Raji (cell line): ENCODE data around the gene PRRT2.

Experiments
- POLR2A ChIP-seq: IDR thresholded peaks from 2 replicates; pipeline ENCODE4 v1.6.1; 2011; ENCODE audit warnings: low read depth, low read length, control low read depth; ENCODE audit not compliant: insufficient read depth

PRRT2 gene

DNA sequence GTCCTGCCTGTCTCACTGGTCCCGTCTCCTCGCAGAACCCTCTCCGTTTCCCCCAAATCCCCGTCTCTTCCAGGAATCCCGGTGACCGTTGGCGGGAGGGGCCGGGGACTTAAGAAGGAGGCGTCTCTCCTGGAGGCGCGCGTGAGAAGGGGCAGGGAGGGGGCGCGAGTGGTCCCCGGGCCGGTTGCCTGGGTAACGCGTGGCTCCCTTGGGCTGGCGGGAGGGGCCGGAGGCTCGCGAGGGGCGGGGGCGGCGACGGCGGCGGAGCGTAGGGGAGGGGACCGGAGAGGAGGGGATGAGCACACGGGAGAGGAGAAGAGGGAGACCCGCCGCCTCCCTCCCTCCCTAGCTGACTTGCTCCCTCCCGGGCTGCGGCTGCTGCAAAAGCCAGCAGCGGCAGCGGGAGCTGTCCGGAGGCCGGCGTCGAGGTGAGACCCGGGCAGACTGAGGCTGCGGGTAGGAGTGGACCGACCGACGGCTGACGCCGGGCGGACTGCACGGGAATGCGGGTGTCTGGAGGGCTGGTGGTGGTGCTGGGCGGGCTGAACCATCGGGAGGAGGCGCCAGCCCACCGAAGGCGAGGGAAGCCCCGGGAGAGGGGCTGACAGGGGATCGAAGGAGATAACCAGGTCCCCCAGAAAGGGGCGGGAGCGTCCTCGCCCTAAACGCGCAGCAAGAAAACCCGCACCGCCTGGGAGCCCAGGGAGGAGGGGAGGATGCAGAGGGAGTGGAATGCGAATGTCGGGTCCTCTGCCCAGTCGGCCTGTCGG is at the start of gene PRRT2:
Gene PRRT2, plus strand, starts transcription at position 298 of the 770 bp plus-strand sequence. CDS start 862 bp downstream, outside the sequence.
- TF ChIP-seq POLR2A, result no peak

DNA sequence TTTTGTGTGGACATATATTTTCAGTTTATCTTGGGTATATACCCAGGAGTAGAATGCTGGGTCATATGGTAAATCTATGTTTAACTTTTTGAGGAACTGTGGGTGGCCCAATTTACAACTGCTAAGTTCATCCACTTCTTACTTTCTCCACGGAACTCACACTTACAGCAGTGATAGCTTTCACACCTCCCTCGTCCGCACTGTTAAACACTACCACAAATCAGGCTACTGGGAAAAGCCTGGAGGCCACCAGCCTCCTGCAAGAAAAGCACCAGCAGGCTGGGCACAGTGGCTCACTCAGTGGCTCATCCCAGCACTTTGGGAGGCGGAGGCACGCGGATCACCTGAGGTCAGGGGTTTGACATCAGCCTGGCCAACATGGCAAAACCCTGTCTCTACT is 48.7 kb upstream of the PRRT2 start:
- TF ChIP-seq POLR2A, result no peak

GRCh38 chr16:29765167-29766032 is 46.6 kb upstream of the PRRT2 start:
- TF ChIP-seq POLR2A, result no peak

DNA sequence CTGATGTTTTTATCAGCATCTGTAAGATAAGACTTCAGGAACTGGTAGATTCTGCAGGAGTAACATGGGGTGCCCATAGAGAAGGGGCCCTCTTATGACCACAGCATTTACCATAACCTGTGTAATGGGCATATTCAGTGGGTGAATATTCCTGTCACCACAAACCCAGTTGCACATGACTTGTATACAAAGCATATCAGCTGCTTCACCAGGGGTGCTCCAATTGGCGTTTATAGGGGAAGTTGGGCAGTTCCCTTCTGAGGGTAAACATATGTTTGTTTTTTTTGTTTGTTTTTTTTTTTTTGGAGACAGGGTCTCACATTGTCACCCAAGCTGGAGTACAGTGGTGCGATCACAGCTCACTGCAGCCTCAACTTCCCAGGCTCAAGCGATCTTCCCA is 45.4 kb upstream of the PRRT2 start:
- no peak for TF ChIP-seq POLR2A

DNA sequence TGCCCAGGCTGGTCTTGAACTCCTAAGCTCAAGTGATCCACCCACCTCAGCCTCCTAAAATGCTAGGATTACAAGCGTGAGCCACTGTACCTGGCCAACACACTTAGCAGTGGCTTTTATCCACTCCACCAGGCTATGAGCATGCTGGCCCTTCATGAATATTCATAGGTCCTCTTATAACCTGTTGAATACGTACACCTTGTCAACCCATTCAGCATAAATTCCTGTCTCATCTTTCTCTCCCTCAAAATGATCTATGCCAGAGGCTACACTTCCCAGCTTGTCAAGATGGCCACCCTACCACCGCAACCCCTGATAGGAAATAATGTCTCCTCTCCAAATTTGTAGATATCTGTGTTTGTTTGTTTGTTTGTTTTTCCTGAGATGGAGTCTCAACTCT is 44.9 kb upstream of the PRRT2 start:
- no peak for TF ChIP-seq POLR2A

GRCh38 chr16:29769507-29769906 is 42.5 kb upstream of the PRRT2 start:
- no peak for TF ChIP-seq POLR2A

DNA sequence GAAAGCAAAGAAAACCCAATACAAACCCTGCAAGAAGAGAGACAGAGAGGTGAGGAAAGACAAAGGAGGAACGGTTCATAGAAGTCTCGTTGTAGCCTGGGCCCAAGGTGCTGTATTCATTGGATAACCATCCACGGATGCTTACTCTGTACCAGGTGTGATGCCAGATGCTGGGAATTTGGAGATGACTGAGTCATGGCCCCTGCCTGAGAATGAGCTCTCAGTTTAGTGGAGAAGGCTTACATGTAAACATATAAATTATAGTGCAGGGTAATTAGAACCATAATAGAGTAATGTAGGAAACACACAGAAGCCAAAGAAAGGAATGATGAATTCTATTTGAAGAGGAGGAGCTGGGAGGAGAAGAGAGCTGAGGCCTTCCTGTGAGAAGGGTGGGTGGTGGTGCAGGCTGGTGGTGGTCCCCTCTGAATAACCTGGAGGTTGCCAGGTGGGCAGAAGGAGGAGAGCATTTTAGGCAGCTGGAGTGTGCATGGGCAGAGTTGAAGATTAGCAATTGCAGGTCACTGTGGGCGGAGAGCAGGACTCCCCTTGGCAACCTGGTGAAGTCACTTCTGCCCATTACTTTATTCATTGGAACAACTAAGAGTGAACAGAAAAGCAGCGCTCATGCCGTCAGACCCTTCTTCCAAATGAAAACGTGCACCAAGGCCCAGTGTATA is 41.6 kb upstream of the PRRT2 start:
- TF ChIP-seq POLR2A, result no peak

GRCh38 chr16:29772330-29772729 is 39.7 kb upstream of the PRRT2 start:
- TF ChIP-seq POLR2A, result 0 out of 2 replicates have a peak, but pooled peaks have one; percentile 2

GRCh38 chr16:29774730-29775129 is 37.3 kb upstream of the PRRT2 start:
- TF ChIP-seq POLR2A, result no peak

DNA sequence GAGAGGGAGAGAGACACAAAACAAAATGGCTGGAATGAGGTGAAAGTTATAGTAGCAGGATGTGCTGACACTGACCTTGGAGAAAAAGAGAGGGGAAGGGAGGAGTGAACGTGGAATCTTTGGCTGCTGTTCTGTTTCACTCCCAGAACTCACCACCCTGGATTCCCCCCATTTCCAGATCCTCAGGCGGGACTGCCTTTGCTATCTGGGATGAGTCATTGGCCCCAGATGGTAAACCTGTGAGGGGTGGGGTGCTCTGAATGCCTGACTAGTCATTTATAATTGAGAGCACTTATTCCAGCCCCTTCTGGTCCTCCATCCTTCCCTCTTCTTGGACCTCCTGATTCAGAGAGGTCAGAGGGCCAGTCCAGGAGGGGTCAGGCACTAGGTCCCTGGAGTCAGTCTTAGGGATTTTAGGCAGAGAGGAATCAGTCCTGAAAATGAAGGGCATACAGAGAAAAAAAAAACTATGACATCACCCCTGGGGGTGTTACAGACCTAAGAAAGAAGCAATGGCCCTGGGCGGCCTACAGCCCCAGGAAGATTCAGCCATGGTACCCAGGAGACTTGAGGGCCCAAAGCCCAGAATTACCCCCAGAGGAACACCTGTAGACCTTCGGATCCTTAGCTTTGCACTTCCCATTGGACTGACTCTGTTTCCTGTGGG is 36.1 kb upstream of the PRRT2 start:
- no peak for TF ChIP-seq POLR2A

DNA sequence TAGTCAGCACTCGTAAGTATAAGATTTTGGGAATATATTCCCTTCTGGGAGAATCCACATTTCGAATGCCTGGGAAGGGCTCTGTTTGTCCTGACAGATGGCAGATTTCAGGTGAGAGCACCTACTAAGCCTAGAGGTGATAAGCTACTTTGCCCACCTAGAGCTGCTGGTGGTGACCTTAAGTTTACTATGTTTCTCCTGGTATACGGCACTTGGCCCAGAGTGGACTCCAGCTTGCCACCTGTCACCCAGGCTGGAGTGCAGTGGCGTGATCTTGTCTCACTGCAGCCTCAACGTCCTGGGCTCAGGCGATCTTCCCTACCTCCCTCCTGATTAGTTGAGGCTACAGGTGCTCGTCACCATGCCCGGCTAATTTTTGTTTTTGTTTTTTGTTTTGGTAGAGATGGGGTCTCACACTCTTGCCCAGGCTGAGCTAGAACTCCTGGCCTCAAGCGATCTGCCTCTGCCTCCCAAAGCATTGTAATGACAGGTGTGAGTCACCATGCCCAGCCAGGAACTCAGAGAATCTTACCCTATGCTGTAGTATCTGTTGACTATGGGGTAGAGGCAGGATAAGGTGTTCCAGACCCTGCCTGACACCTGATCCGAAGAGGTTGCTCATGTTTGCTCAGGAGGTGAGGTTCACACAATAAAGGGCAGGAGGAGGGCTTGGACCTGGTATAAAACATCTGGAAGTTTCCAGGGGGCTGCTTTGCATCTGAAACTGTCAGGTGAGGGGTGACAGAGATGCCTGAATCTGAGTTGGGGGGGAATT is 34.2 kb upstream of the PRRT2 start, which contains the start of gene ZG16:
Gene ZG16, plus strand, starts transcription at position 681 of the 775 bp plus-strand sequence. CDS start 1,011 bp downstream, outside the sequence.
- TF ChIP-seq POLR2A, result no peak

GRCh38 chr16:29779474-29779873 is 32.5 kb upstream of the PRRT2 start:
- no peak for TF ChIP-seq POLR2A

- no peak for TF ChIP-seq POLR2A
Observed at GRCh38 chr16:29784157-29784556, 27.8 kb upstream of the PRRT2 start.

DNA sequence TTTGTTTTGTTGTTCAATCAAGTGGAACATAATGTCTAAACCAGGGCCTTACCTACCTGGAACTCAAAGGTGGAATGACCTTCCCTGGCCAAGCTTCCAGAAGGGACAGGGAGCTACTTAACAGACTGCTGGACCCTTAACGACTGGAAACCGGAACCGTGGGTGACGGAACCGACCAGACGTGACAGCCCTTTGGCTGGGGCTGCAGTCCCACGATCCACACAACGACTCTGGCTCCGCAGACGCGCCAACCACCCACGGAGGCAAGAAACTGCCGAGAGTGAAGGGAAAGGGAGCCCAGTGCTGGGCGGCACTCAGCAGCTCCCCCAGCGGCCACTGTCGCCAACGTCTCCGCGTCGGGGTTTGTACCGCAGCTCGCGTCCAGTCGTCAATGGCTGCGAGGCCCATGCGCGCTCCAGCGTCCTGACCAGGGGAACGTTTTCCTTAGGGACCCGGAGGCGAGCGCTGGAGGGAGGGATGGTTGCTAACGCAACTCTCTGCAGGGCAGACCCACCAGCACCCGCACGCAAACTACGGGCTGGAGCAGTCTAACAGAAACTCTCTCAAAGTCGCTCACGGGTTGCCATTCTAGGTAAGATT is 27.0 kb upstream of the PRRT2 start:
- no peak for TF ChIP-seq POLR2A
